ENCODE results near the gene EXOC2.

EXOC2 gene

GRCh38 chr6:633611-634010 lies 59.3 kb downstream of the EXOC2 start:
- Histone ChIP-seq H3K4me3 (ENCODE audit: low read length) (no peak overlapping the region), H3K79me2 (ENCODE audit: control insufficient read depth, low read length) (no peaks in the 10 kb centered on the region), H3K27ac (ENCODE audit: low read depth, low read length) (no peak overlapping the region), H3K27me3 (ENCODE audit: control insufficient read depth, low read length) (no peaks in the 10 kb centered on the region), H3K4me2 (ENCODE audit: low read length) (no peak overlapping the region), H4K20me1 (ENCODE audit: control insufficient read depth, insufficient read depth, low read depth, low read length) (no peaks in the 10 kb centered on the region), H3K36me3 (ENCODE audit: control insufficient read depth, low read length) (no peaks in the 10 kb centered on the region), H3K9me2 (replicated peaks; ENCODE audit: control insufficient read depth, low read length) (no peaks in the 10 kb centered on the region), H3K4me1 (ENCODE audit: control insufficient read depth, low read length) (no peaks in the 10 kb centered on the region), H3K9me3 (ENCODE audit: control insufficient read depth, insufficient read depth, low read length) (no peaks in the 10 kb centered on the region), H3F3A (ENCODE audit: control insufficient read depth, insufficient read depth) (no peaks in the 10 kb centered on the region)
- TF ChIP-seq CTCF (IDR thresholded peaks at IDR 0.05; ENCODE audit: low read depth, low read length, poor library complexity, severe bottlenecking) (no peak), EZH2phosphoT487 (IDR thresholded peaks at IDR 0.05; ENCODE audit: borderline replicate concordance, low read length) (no peak)

GRCh38 chr6:628766-629165 lies 64.2 kb downstream of the EXOC2 start:
- TF ChIP-seq EZH2phosphoT487 (IDR thresholded peaks at IDR 0.05; ENCODE audit: borderline replicate concordance, low read length) (no peak), CTCF (IDR thresholded peaks at IDR 0.05; ENCODE audit: low read depth, low read length, poor library complexity, severe bottlenecking) (no peak)
- Histone ChIP-seq H3K27me3 (ENCODE audit: control insufficient read depth, low read length) (no peaks in the 10 kb centered on the region), H3K4me2 (ENCODE audit: low read length) (no peak overlapping the region), H3K27ac (ENCODE audit: low read depth, low read length) (no peak overlapping the region), H3F3A (ENCODE audit: control insufficient read depth, insufficient read depth) (no peaks in the 10 kb centered on the region), H3K9me3 (ENCODE audit: control insufficient read depth, insufficient read depth, low read length) (no peaks in the 10 kb centered on the region), H3K9me2 (replicated peaks; ENCODE audit: control insufficient read depth, low read length) (no peaks in the 10 kb centered on the region), H3K4me3 (ENCODE audit: low read length) (no peak overlapping the region), H4K20me1 (ENCODE audit: control insufficient read depth, insufficient read depth, low read depth, low read length) (no peaks in the 10 kb centered on the region), H3K36me3 (ENCODE audit: control insufficient read depth, low read length) (no peaks in the 10 kb centered on the region), H3K4me1 (ENCODE audit: control insufficient read depth, low read length) (no peaks in the 10 kb centered on the region), H3K79me2 (ENCODE audit: control insufficient read depth, low read length) (no peaks in the 10 kb centered on the region)

- no peaks in the 10 kb centered on the region for H3K79me2 ChIP-seq (ENCODE audit: control insufficient read depth, low read length)
- no peaks in the 10 kb centered on the region for H3K27me3 ChIP-seq (ENCODE audit: control insufficient read depth, low read length)
- H3K4me1 ChIP-seq (ENCODE audit: control insufficient read depth, low read length): no peaks in the 10 kb centered on the region
- H3K9me3 ChIP-seq (ENCODE audit: control insufficient read depth, insufficient read depth, low read length): no peaks in the 10 kb centered on the region
- no peaks in the 10 kb centered on the region for H3F3A ChIP-seq (ENCODE audit: control insufficient read depth, insufficient read depth)
- no peaks in the 10 kb centered on the region for H3K36me3 ChIP-seq (ENCODE audit: control insufficient read depth, low read length)
- no peak overlapping the region for H3K27ac ChIP-seq (ENCODE audit: low read depth, low read length)
- TF ChIP-seq CTCF (IDR thresholded peaks at IDR 0.05; ENCODE audit: low read depth, low read length, poor library complexity, severe bottlenecking): no peak
- no peak for TF ChIP-seq EZH2phosphoT487 (IDR thresholded peaks at IDR 0.05; ENCODE audit: borderline replicate concordance, low read length)
- no peak overlapping the region for H3K4me2 ChIP-seq (ENCODE audit: low read length)
- no peaks in the 10 kb centered on the region for H4K20me1 ChIP-seq (ENCODE audit: control insufficient read depth, insufficient read depth, low read depth, low read length)
- H3K4me3 ChIP-seq (ENCODE audit: low read length): no peak overlapping the region
- no peaks in the 10 kb centered on the region for H3K9me2 ChIP-seq (replicated peaks; ENCODE audit: control insufficient read depth, low read length)
Observed at GRCh38 chr6:626236-626635, 66.7 kb downstream of the EXOC2 start.

- Histone ChIP-seq H3K4me3 (ENCODE audit: low read length) (no peak overlapping the region), H4K20me1 (ENCODE audit: control insufficient read depth, insufficient read depth, low read depth, low read length) (no peaks in the 10 kb centered on the region), H3K27ac (ENCODE audit: low read depth, low read length) (no peak overlapping the region)
Observed at GRCh38 chr6:624979-625378, 68.0 kb downstream of the EXOC2 start.

More at GRCh38 chr6:624979-625378, 68.0 kb downstream of the EXOC2 start:
- H3K79me2 ChIP-seq (ENCODE audit: control insufficient read depth, low read length): no peaks in the 10 kb centered on the region
- TF ChIP-seq EZH2phosphoT487 (IDR thresholded peaks at IDR 0.05; ENCODE audit: borderline replicate concordance, low read length) (no peak), CTCF (IDR thresholded peaks at IDR 0.05; ENCODE audit: low read depth, low read length, poor library complexity, severe bottlenecking) (no peak)
- H3K27me3 ChIP-seq (ENCODE audit: control insufficient read depth, low read length): no peaks in the 10 kb centered on the region
- H3K36me3 ChIP-seq (ENCODE audit: control insufficient read depth, low read length): no peaks in the 10 kb centered on the region
- no peaks in the 10 kb centered on the region for H3K9me3 ChIP-seq (ENCODE audit: control insufficient read depth, insufficient read depth, low read length)
- no peaks in the 10 kb centered on the region for H3F3A ChIP-seq (ENCODE audit: control insufficient read depth, insufficient read depth)
- no peaks in the 10 kb centered on the region for H3K9me2 ChIP-seq (replicated peaks; ENCODE audit: control insufficient read depth, low read length)
- H3K4me1 ChIP-seq (ENCODE audit: control insufficient read depth, low read length): no peaks in the 10 kb centered on the region
- H3K4me2 ChIP-seq (ENCODE audit: low read length): no peak overlapping the region

Data from DOHH2 (cell line).